Progenitor cell of endocrine pancreas (in vitro differentiated cells): ENCODE measurements around the gene MAST2. TPM values are rescaled to one million over a fixed set of nuclear protein-coding genes. Genes with fewer than 3 reads are reported as not detected.

Source experiments
- DNase-seq: peaks from one replicate; pipeline ENCODE4 v3.0.0; 2021; ENCODE audit warnings: low spot score; ENCODE audit not compliant: unreplicated experiment
- H3K27ac Mint-ChIP-seq: 2 replicates; pipeline ENCODE4 v1.8.0; 2021; ENCODE audit warnings: mild to moderate bottlenecking, moderate library complexity, mixed read lengths
- H3K27me3 Mint-ChIP-seq: 2 replicates; pipeline ENCODE4 v1.8.0; 2021; ENCODE audit warnings: mixed read lengths
- H3K36me3 Mint-ChIP-seq: 2 replicates; pipeline ENCODE4 v1.8.0; 2022; ENCODE audit warnings: mixed read lengths; ENCODE audit not compliant: insufficient read depth
- H3K4me1 Mint-ChIP-seq: 2 replicates; pipeline ENCODE4 v1.8.0; 2021; ENCODE audit warnings: low read depth, mixed read lengths
- H3K4me3 Mint-ChIP-seq: 2 replicates; pipeline ENCODE4 v1.8.0; 2021; ENCODE audit warnings: low read depth, mild to moderate bottlenecking, moderate library complexity, mixed read lengths
- H3K9me3 Mint-ChIP-seq: 2 replicates; pipeline ENCODE4 v1.8.0; 2021; ENCODE audit warnings: low read depth, mixed read lengths
- total RNA-seq: library from RNA; stranded (reverse); gene quantifications from 2 replicates; pipeline ENCODE4 v1.2.1, GENCODE V29; 2021
- TF ChIP-seq, protein P1 (sequence below): fragments of 200-600 bp; sonication (generic); IDR thresholded peaks from one replicate; pipeline ENCODE4 v1.5.0; 2021; ENCODE audit warnings: antibody characterized with exemption, mild to moderate bottlenecking; ENCODE audit not compliant: unreplicated experiment

Gene MAST2
- total RNA-seq, 1 donor from 2014 or later = 47.8 TPM

DNA sequence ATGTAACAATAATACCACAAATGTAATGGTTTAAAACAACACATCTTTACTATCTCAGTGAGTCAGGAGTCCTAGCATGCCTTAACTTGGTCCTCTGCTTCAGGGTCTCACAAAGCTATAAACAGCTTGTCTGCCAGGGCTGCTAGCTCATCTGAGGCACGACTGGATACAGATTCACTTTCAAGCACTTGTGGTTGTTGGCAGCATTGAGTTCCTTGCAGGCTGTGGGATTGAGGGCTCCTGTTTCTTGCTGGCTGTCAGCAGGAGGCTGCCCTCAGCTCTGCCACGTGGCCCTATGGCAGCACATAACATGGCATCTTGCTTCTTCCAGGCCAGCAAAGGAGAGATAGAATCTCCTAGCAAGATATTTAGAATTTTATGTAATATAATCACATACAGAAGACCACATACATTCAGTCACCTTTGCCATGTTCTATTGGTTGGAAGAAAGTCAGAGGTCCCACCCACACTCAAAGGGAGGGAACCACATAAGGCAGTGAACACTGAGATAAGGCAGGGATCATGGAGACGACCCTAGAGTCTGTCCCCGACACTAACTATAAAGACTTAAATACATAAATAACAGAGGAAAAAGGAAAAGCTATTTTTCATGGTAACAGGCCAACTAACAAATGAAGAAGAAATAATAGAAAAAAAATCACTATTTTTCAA lies 34.0 kb upstream of the MAST2 start:
- H3K4me1 Mint-ChIP-seq = no peaks in the 10 kb centered on the region
- H3K9me3 Mint-ChIP-seq = no peaks in the 10 kb centered on the region
- no peak overlapping the region for H3K4me3 Mint-ChIP-seq
- H3K36me3 Mint-ChIP-seq = no peaks in the 10 kb centered on the region
- no peak for DNase-seq
- H3K27ac Mint-ChIP-seq = no peak overlapping the region
- no peaks in the 10 kb centered on the region for H3K27me3 Mint-ChIP-seq
- TF ChIP-seq, protein P1, sequence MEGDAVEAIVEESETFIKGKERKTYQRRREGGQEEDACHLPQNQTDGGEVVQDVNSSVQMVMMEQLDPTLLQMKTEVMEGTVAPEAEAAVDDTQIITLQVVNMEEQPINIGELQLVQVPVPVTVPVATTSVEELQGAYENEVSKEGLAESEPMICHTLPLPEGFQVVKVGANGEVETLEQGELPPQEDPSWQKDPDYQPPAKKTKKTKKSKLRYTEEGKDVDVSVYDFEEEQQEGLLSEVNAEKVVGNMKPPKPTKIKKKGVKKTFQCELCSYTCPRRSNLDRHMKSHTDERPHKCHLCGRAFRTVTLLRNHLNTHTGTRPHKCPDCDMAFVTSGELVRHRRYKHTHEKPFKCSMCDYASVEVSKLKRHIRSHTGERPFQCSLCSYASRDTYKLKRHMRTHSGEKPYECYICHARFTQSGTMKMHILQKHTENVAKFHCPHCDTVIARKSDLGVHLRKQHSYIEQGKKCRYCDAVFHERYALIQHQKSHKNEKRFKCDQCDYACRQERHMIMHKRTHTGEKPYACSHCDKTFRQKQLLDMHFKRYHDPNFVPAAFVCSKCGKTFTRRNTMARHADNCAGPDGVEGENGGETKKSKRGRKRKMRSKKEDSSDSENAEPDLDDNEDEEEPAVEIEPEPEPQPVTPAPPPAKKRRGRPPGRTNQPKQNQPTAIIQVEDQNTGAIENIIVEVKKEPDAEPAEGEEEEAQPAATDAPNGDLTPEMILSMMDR = no peak

GRCh38 chr1:45772971-45773370 lies 30.4 kb upstream of the MAST2 start:
- no peaks in the 10 kb centered on the region for H3K27me3 Mint-ChIP-seq
- no peak overlapping the region for H3K4me3 Mint-ChIP-seq
- no peak overlapping the region for H3K27ac Mint-ChIP-seq
- DNase-seq = no peak
- no peaks in the 10 kb centered on the region for H3K4me1 Mint-ChIP-seq
- TF ChIP-seq, protein P1 = no peak
- H3K36me3 Mint-ChIP-seq = no peaks in the 10 kb centered on the region
- no peaks in the 10 kb centered on the region for H3K9me3 Mint-ChIP-seq

DNA sequence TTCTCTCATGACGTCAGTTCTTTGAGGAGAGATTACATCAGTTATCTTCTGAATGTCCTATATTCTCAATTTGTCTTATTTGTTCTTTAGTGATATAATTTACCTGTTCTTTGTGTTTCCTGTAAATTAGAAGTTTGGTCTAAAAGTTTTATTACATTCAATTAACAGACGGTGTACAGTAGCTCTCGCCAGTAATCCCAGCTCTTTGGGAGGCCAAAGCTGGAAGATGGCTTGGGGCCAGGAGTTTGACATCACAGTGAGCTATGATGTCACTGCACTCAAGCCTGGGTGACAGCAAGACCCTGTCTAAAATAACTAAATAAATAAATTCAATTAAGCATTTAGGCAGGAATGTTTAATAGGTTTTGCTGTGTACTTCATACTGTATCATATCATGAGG lies 27.6 kb upstream of the MAST2 start:
- Mint-ChIP-seq H3K9me3 (no peaks in the 10 kb centered on the region), H3K36me3 (no peaks in the 10 kb centered on the region), H3K27me3 (no peaks in the 10 kb centered on the region), H3K4me1 (no peaks in the 10 kb centered on the region), H3K27ac (no peak overlapping the region), H3K4me3 (no peak overlapping the region)
- DNase-seq = no peak
- TF ChIP-seq, protein P1 = no peak

- Mint-ChIP-seq H3K4me1 (no peaks in the 10 kb centered on the region), H3K27ac (no peak overlapping the region), H3K27me3 (peaks cover 3% of the 10 kb centered on the region), H3K36me3 (no peaks in the 10 kb centered on the region), H3K9me3 (no peaks in the 10 kb centered on the region), H3K4me3 (no peak overlapping the region)
- DNase-seq = no peak
- TF ChIP-seq, protein P1 = no peak
Measured at GRCh38 chr1:45785583-45785982, 17.8 kb upstream of the MAST2 start.

DNA sequence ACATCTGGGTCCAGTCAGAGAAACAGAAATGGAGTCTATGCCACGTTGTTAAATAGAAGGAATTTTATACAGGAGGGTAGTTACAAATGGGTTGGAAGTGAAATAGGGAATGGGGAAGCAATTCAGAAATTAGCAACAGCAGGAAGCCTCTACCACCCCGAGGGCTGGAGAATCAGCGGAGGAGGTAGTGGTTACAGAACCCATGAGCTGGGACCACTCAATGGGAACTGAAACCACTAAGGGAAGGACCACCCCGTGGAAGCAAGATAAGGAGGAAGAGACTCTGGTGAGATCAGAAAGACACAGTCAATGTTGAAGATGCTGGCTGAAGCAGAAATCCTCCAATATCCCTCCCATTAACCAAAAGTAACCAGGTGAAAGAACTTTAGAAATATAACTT lies 15.5 kb upstream of the MAST2 start:
- no peaks in the 10 kb centered on the region for H3K4me1 Mint-ChIP-seq
- H3K9me3 Mint-ChIP-seq = no peaks in the 10 kb centered on the region

More for the DNA sequence above, 15.5 kb upstream of the MAST2 start:
- Mint-ChIP-seq H3K4me3 (no peak overlapping the region), H3K27ac (no peak overlapping the region), H3K27me3 (peaks cover under 1% of the 10 kb centered on the region), H3K36me3 (no peaks in the 10 kb centered on the region)
- DNase-seq = no peak
- TF ChIP-seq, protein P1 = no peak
